Heart left ventricle (tissue), 13 donors: ENCODE data around the gene PPP1R1B.

Experiments used
- CTCF ChIP-seq, 12 donors: fragments of 200-600 bp; sonication (generic) in 4 of 12; IDR thresholded peaks; one replicate each; pipeline versions ENCODE4 v1.5.0 to v1.8.0; 2018 to 2022; ENCODE audit warnings: antibody characterized with exemption in 12 of 12, mild to moderate bottlenecking in 5 of 12
- POLR2A ChIP-seq, 2 donors: fragments of 450-650 bp; IDR thresholded peaks; one replicate each; pipeline ENCODE4 v1.6.1; 2017; ENCODE audit warnings: antibody characterized with exemption in 2 of 2, mild to moderate bottlenecking in 2 of 2, moderate library complexity in 2 of 2
- donor health status: ischemic (EF 13 %, LVEDD 7.1; RV severe dilation, severe dysfunction).
- donor health status: DM: no; HTN: yes; CAD: no.
- donor health status: DM: no; HTN: no; CAD: no.
- donor health status: ischemic (EF 25% LVEDD 6.9; RV normal size, moderate dysfunction).
- donor health status: ischemic (EF 25% LVEDD 5.7; RV mildly dilated, moderate dysfunction).
- donor health status: ischemic (EF 35%, LVEDD 5.7; RV mildly dilated, moderate dysfunction).
- donor health status: nonischemic (EF 11% LVEDD 7.7; RV severe dilation, severe dysfunction).
- donor health status: DM: yes; HTN: yes; CAD: no.
- donor health status: PGD.
- donor health status: ischemic (EF 29% LVEDD 5.4; RV normal size, mild dysfunction).
- donor health status: nonischemic (EF 23%, LVEDD 6.1; RV moderate dilation, normal function).

- TF ChIP-seq CTCF (IDR thresholded peaks at IDR 0.05) (no peak), POLR2A (IDR thresholded peaks at IDR 0.05) (no peak)
These were observed 21.0 kb upstream of the PPP1R1B start for GRCh38 chr17:39605492-39606433.
